HL-60 (cell line): ENCODE data around the gene ASCL5.

Experiments
- SPI1 ChIP-seq: IDR thresholded peaks from 2 replicates; pipeline ENCODE4 v1.6.1; 2012; ENCODE audit warnings: low read depth, mild to moderate bottlenecking, borderline replicate concordance
- TF ChIP-seq, protein P1 (sequence below): IDR thresholded peaks from one replicate; pipeline ENCODE4 v1.5.1; 2011; ENCODE audit warnings: low read length, control low read depth, inconsistent platforms; ENCODE audit not compliant: insufficient read depth
- TF ChIP-seq, protein P2 (sequence below): IDR thresholded peaks from 2 replicates; pipeline ENCODE4 v1.6.1; 2012; ENCODE audit warnings: low read depth; ENCODE audit not compliant: insufficient replicate concordance

DNA sequence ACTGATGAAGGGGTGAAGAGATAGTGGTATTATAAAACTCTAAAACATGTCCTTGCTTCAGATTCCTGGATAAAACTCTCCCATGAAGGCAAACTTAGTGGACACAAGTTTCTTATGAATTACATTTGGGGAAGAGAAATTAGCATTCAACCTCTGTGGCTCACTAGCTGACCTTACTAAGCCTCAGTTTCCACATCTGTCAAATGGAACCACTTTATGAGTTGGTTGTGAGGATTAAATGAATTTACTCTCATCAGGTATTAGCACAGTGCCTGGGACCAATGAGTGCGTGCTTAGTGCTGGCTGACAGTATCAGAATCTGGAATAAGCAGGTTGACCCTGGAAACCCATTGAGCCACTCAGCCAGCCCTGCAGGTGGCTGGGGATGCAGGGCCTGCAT lies 17.3 kb downstream of the ASCL5 start:
- TF ChIP-seq, protein P1, sequence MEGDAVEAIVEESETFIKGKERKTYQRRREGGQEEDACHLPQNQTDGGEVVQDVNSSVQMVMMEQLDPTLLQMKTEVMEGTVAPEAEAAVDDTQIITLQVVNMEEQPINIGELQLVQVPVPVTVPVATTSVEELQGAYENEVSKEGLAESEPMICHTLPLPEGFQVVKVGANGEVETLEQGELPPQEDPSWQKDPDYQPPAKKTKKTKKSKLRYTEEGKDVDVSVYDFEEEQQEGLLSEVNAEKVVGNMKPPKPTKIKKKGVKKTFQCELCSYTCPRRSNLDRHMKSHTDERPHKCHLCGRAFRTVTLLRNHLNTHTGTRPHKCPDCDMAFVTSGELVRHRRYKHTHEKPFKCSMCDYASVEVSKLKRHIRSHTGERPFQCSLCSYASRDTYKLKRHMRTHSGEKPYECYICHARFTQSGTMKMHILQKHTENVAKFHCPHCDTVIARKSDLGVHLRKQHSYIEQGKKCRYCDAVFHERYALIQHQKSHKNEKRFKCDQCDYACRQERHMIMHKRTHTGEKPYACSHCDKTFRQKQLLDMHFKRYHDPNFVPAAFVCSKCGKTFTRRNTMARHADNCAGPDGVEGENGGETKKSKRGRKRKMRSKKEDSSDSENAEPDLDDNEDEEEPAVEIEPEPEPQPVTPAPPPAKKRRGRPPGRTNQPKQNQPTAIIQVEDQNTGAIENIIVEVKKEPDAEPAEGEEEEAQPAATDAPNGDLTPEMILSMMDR, result no peak
- TF ChIP-seq, protein P2, sequence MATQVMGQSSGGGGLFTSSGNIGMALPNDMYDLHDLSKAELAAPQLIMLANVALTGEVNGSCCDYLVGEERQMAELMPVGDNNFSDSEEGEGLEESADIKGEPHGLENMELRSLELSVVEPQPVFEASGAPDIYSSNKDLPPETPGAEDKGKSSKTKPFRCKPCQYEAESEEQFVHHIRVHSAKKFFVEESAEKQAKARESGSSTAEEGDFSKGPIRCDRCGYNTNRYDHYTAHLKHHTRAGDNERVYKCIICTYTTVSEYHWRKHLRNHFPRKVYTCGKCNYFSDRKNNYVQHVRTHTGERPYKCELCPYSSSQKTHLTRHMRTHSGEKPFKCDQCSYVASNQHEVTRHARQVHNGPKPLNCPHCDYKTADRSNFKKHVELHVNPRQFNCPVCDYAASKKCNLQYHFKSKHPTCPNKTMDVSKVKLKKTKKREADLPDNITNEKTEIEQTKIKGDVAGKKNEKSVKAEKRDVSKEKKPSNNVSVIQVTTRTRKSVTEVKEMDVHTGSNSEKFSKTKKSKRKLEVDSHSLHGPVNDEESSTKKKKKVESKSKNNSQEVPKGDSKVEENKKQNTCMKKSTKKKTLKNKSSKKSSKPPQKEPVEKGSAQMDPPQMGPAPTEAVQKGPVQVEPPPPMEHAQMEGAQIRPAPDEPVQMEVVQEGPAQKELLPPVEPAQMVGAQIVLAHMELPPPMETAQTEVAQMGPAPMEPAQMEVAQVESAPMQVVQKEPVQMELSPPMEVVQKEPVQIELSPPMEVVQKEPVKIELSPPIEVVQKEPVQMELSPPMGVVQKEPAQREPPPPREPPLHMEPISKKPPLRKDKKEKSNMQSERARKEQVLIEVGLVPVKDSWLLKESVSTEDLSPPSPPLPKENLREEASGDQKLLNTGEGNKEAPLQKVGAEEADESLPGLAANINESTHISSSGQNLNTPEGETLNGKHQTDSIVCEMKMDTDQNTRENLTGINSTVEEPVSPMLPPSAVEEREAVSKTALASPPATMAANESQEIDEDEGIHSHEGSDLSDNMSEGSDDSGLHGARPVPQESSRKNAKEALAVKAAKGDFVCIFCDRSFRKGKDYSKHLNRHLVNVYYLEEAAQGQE, result no peak
- no peak for TF ChIP-seq SPI1
